ENCODE results near the gene ZDHHC11B. TPM values are rescaled to one million over a fixed set of nuclear protein-coding genes. Genes with fewer than 3 reads are reported as not detected.

ZDHHC11B gene
- total RNA-seq, 4 donors from 2014 or later = 2.2 to 11.7 (median 6.2) TPM

Other genes with a start within 250 kb of the ZDHHC11B start
- gene CEP72, start 172.4 kb downstream of the ZDHHC11B start, total RNA-seq = 1 to 10 TPM in 3 of 4 donors, under 1 TPM in 1; 0.83 to 1.8 (median 1.5) TPM
- gene TPPP, start 91.4 kb downstream of the ZDHHC11B start, total RNA-seq = 10 to 100 TPM; 19.5 to 45.7 (median 34.5) TPM
- gene ZDHHC11, start 66.3 kb upstream of the ZDHHC11B start, total RNA-seq = 10 to 100 TPM in 2 of 4 donors, 1 to 10 TPM in 2; 4.3 to 13.5 (median 10.9) TPM
- gene BRD9, start 108.1 kb upstream of the ZDHHC11B start, total RNA-seq = 10 to 100 TPM; 26.5 to 44.9 (median 34.3) TPM
- under 1 TPM in 3 of 4 donors, not detected in 1; 0.65 to 0.92 (median 0.66) TPM for gene TRIP13, start 108.2 kb upstream of the ZDHHC11B start, total RNA-seq
- 1 to 10 TPM; 3.0 to 6.6 (median 5.4) TPM for gene NKD2, start 224.1 kb upstream of the ZDHHC11B start, total RNA-seq

All from esophagus muscularis mucosa (tissue), 4 donors.